Tibial artery (tissue), 4 donors: ENCODE measurements around the gene GGA3.
"Not testable (repeated sequence)": the region's sequence is repeated elsewhere in the genome, so short reads cannot be mapped to it uniquely, and the experiment has no call there.

Experiments
- DNase-seq, 2 donors: peaks; one replicate each; pipeline ENCODE4 v3.0.0-alpha.2; 2019
- H3K27ac ChIP-seq, 2 donors: fragments of 200-600 bp; sonication (generic) in 1 of 2; 1 replicate in 1 of 2; 2 replicates in 1 of 2; pipeline ENCODE4 v1.5.1; 2018 to 2019; ENCODE audit warnings: mild to moderate bottlenecking in 1 of 2
- H3K27me3 ChIP-seq, 2 donors: fragments of 200-600 bp; sonication (generic) in 1 of 2; one replicate each; pipeline versions ENCODE4 v1.5.1 to v1.6.0; 2016 to 2019
- H3K36me3 ChIP-seq, 3 donors: fragments of 200-600 bp; sonication (generic) in 2 of 3; one replicate each; pipeline ENCODE4 v1.5.1; 2016 to 2019; ENCODE audit warnings: mild to moderate bottlenecking in 2 of 3
- H3K4me1 ChIP-seq, 4 donors: fragments of 200-600 bp; sonication (generic) in 2 of 4; 1 replicate in 3 of 4; 2 replicates in 1 of 4; pipeline ENCODE4 v1.5.1; 2016 to 2019
- H3K4me3 ChIP-seq, 2 donors: fragments of 200-600 bp; sonication (generic) in 1 of 2; 1 replicate in 1 of 2; 2 replicates in 1 of 2; pipeline ENCODE4 v1.5.1; 2018 to 2019; ENCODE audit warnings: mild to moderate bottlenecking in 2 of 2
- H3K9me3 ChIP-seq, 3 donors: fragments of 200-600 bp; sonication (generic) in 1 of 3; one replicate each; pipeline ENCODE4 v1.5.1; 2016 to 2019
- CTCF ChIP-seq, 2 experiments: fragments of 200-600 bp in 1 of 2; fragments of 450-650 bp in 1 of 2; IDR thresholded peaks; one replicate each; pipeline ENCODE4 v1.5.1; 2017 to 2019; ENCODE audit warnings: antibody characterized with exemption in 2 of 2, mild to moderate bottlenecking in 1 of 2, moderate library complexity in 1 of 2
- intact Hi-C: fragments of 100-400 bp; cut with DNase I; formaldehyde crosslinking; loops from one replicate; pipeline ENCODE4 v1.15.0; 2023; ENCODE audit warnings: low total_unique reads

GGA3 gene

GRCh38 chr17:75301049-75301448 is 39.6 kb upstream of the GGA3 start:
- no peak for TF ChIP-seq CTCF (IDR thresholded peaks at IDR 0.05)
- H3K36me3 ChIP-seq, result no peaks in the 10 kb centered on the region
- no peak overlapping the region for H3K4me3 ChIP-seq
- no peak overlapping the region for H3K27ac ChIP-seq
- intact Hi-C loops, result no loop called here
- no peak for DNase-seq
- no peaks in the 10 kb centered on the region for H3K27me3 ChIP-seq
- H3K9me3 ChIP-seq, result no peaks in the 10 kb centered on the region
- no peaks in the 10 kb centered on the region for H3K4me1 ChIP-seq

GRCh38 chr17:75300280-75300679 is 38.9 kb upstream of the GGA3 start:
- Histone ChIP-seq H3K36me3 (no peaks in the 10 kb centered on the region), H3K27ac (no peak overlapping the region), H3K9me3 (no peaks in the 10 kb centered on the region), H3K27me3 (no peaks in the 10 kb centered on the region), H3K4me3 (no peak overlapping the region), H3K4me1 (no peaks in the 10 kb centered on the region)
- intact Hi-C loops, result no loop called here
- DNase-seq, result no peak
- TF ChIP-seq CTCF (IDR thresholded peaks at IDR 0.05), result no peak

GRCh38 chr17:75295201-75296158 is 34.1 kb upstream of the GGA3 start:
- Histone ChIP-seq H3K4me3 (no peak overlapping the region), H3K27ac (no peak overlapping the region), H3K4me1 (no peaks in the 10 kb centered on the region), H3K36me3 (no peaks in the 10 kb centered on the region), H3K27me3 (no peaks in the 10 kb centered on the region), H3K9me3 (no peaks in the 10 kb centered on the region)
- DNase-seq, result no peak
- intact Hi-C loops, result no loop called here
- TF ChIP-seq CTCF (IDR thresholded peaks at IDR 0.05), result no peak

GRCh38 chr17:75292810-75293448 is 31.5 kb upstream of the GGA3 start:
- intact Hi-C loops, H3K27me3 ChIP-seq, H3K4me1 ChIP-seq, H3K9me3 ChIP-seq, H3K27ac ChIP-seq, H3K36me3 ChIP-seq, DNase-seq, H3K4me3 ChIP-seq: not testable (repeated sequence)

GRCh38 chr17:75289832-75290337 is 28.5 kb upstream of the GGA3 start:
- peak in 1 of 2 experiments; percentile 4 for TF ChIP-seq CTCF (IDR thresholded peaks at IDR 0.05)
- intact Hi-C loops, result no loop called here
- H3K4me1 ChIP-seq, result peaks cover 0 to 10% (median 4%) of the 10 kb centered on the region in 4 donors

More at GRCh38 chr17:75289832-75290337, 28.5 kb upstream of the GGA3 start:
- H3K36me3 ChIP-seq, result peaks cover 0 to 16% (median 12%) of the 10 kb centered on the region in 3 donors
- no peaks in the 10 kb centered on the region for H3K27me3 ChIP-seq
- peak overlapping the region; percentile 86 to 87 for H3K27ac ChIP-seq
- peak overlapping the region; percentile 69 to 73 for H3K4me3 ChIP-seq
- H3K9me3 ChIP-seq, result no peaks in the 10 kb centered on the region
- DNase-seq, result peak; percentile 61 to 74
